Activated CD4-positive, CD25-positive, alpha-beta regulatory T cell treated with anti-CD3 and anti-CD28 coated beads, Interleukin-2, amount 50 U/mL, for 24 hours (primary cell): ENCODE measurements around the gene CTSH.
"Not testable (repeated sequence)": the region's sequence is repeated elsewhere in the genome, so short reads cannot be mapped to it uniquely, and the experiment has no call there.

Experiments
- ATAC-seq, 2 donors: fragments of 150-1000 bp; cut with Tn5 transposase; one replicate each; pipeline ENCODE4 v1.10.0; 2021; ENCODE audit warnings: mild to moderate bottlenecking in 1 of 2, moderate library complexity in 1 of 2

CTSH gene

DNA sequence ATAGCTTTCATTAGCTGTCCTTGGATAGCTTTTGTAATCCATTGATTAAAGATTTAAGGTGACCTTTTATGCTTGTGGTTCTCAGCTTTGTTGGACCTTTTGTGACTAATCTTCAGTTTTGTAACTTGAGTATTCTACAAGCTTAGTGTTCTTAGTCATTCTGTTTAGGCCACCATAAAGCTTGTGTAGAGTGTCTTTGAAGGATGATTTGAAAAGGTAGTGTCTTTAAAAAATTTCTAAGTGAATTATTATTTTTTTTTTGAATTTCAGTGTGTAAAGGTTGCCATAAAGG is 64.7 kb downstream of the CTSH start:
- peak; percentile 72 to 74 for ATAC-seq

- peak; percentile 64 to 68 for ATAC-seq
Observed at GRCh38 chr15:78879517-78880241, 65.2 kb downstream of the CTSH start.

GRCh38 chr15:78878356-78878755 is 66.5 kb downstream of the CTSH start:
- ATAC-seq: no peak

DNA sequence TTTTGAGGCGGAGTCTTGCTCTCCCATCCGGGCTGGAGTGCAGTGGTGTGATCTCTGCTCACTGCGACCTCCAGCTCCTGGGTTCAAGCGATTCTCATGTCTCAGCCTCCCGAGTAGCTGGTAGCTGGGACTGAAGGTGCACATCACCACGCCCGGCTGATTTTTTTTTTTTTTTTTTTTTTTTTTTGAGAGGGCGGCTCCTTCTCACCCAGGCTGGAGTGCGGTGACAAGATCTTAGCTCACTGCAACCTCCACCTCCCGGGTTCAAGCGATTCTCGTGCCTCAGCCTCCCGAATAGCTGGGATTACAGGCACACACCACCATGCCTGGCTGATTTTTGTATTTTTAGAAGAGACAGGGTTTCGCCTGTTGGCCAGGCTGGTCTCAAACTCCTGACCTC is 67.9 kb downstream of the CTSH start:
- not testable (repeated sequence) for ATAC-seq

GRCh38 chr15:78875107-78875914 is 69.5 kb downstream of the CTSH start:
- no peak for ATAC-seq

DNA sequence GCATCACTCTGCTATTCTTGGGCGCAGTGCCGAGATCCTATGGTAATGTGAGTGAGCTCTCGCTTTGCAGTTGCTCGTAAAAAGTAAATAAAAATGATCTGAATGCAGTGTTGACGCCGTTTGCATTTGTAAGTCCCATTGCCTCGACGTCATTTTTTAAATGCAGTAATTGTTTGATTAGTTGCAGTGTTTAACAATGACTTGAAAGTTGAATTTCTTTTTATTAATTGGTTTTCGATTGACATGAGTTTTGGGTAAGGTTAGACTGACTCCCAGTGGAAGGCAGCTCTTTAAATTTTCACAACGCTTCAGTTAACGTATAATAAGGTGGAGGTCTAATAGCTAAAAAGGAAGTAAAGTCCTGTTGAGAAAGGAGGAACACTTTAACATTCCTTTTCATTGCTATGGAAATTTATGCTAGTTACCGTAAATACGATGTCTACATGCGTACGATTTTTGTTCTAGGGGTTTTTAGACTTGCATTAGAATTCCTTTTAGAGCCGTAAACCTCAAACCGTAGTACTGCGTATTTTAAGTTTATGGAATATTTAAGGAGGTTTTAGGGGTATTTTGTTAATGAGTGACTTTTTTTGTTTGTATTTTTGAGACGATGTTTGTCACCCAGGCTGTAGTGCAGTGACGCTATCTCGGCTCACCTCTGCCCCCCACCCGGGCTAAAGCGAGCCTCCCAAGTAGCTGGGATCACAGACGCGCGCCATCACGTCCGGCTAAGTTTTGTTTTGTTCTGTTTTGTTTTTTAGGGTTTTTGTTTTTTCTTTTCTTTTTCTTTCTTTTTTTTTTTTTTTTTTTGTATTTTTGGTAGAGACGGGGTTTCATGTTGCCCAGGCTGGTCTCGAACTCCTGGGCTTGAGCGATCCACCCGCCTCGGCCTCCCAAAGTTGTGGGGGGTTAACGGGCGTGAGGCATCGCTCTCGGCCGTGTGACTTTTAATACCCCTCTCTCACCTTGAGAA is 70.8 kb downstream of the CTSH start:
- ATAC-seq: no peak

GRCh38 chr15:78872972-78873792 is 71.7 kb downstream of the CTSH start:
- peak; percentile 74 to 76 for ATAC-seq

DNA sequence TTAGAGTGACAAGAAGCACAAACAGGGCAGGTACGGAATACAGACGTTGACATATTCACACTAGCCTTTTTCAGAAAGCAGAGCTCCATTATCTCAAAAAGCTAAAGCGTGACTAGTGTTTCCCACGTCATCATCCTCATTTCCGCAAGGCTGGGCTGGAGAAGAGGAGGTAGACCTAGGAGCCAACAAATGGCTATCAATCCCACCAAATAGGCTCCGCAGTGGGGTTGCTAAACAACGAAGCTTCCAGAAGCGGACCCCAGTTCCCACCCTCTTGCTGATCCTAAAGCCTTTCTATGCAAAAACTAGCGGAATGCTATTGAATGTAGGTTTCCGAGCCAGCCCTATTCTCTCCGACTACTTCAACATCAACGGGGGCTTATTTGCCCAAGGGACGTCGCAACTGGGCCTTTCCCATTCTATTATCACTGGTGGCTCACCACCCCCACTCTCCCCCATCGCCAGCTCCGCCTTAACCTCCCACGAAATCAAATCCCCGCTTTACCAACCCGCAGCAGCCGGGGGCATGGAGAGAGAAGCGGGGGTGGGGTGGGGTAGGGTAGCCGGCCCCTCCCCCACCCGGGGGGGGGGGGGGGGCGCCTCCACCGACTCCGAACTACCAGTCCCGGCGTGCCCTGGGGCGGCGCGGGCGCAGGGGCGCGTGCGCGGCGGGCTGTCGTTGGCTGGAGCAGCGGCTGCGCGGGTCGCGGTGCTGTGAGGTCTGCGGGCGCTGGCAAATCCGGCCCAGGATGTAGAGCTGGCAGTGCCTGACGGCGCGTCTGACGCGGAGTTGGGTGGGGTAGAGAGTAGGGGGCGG is 72.5 kb downstream of the CTSH start, which contains the start of gene MORF4L1:
Gene MORF4L1, plus strand, starts transcription at position 736 of the 817 bp plus-strand sequence. CDS start 128 bp downstream, outside the sequence.
- peak; percentile 85 to 87 for ATAC-seq

DNA sequence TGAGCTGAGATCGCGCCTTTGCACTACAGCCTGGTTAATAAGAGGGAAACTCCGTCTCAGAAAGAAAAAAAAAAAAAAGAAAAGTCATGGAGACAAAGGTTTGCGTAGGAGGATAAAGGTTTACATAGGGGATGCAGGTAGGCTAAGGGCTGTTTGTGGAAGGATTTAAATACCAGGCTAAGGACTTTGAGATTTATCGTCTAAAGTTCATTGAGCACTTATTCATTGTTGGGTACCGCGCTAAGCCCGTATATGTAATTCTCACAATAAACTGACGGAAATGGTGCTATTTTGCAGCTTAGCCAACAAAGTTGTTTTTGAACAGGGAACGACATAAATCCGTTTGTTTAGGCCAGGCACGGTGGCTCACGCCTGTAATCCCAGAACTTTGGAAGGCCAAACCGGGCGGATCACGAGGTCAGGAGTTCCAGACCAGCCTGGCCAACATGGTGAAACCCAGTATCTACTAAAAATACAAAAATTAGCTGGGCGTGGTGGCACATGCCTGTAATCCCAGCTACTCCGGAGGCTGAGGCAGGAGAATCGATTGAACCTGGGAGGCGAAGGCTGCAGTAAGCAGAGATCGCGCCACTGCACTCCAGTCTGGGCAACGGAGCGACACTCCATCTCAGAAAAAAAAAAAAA is 73.2 kb downstream of the CTSH start:
- not testable (repeated sequence) for ATAC-seq
